GM19351 (cell line): ENCODE data around the gene NOTO.
"Not testable (repeated sequence)": the region's sequence is repeated elsewhere in the genome, so short reads cannot be mapped to it uniquely, and the experiment has no call there.

Source experiments
- ATAC-seq: cut with Tn5 transposase; IDR thresholded peaks from one replicate; pipeline ENCODE4 v1.9.1; 2021; ENCODE audit warnings: mild to moderate bottlenecking, moderate library complexity; ENCODE audit not compliant: unreplicated experiment

The NOTO gene

DNA sequence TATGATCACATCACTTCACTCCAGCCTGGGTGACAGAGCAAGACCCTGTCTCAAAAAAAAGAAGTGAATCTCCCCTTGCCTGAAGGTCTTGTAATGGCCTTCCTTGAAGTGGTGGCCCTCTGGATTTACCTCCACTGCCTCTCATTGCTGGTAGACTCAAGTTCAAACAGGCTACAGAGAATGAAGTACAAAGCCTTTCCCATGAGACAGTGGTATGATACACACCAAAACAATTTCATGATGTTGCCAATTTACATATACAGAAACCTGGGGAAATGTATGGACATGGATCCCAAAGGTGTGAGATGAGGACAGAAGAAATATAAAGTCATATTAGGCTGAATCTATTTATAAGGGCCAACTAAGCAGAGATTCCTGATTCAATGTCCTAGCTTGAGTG lies 4.8 kb upstream of the NOTO start:
- ATAC-seq = no peak

DNA sequence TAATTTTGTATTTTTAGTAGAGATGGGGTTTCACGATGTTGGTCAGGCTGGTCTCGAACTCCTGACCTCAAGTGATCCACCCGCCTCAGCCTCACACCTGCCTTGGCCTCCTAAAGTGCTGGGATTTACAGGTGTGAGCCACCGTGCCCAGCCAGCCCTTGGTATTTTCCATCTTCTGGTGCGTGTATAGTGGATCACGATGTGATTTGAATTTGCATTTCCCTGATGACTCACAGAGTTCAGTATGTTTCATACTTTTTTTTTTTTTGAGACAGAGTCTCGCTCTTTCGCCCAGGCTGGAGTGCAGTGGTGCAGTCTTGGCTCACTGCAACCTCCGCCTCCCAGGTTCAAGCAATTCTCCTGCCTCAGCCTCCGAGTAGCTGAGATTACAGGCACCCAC lies 2.1 kb upstream of the NOTO start:
- not testable (repeated sequence) for ATAC-seq

DNA sequence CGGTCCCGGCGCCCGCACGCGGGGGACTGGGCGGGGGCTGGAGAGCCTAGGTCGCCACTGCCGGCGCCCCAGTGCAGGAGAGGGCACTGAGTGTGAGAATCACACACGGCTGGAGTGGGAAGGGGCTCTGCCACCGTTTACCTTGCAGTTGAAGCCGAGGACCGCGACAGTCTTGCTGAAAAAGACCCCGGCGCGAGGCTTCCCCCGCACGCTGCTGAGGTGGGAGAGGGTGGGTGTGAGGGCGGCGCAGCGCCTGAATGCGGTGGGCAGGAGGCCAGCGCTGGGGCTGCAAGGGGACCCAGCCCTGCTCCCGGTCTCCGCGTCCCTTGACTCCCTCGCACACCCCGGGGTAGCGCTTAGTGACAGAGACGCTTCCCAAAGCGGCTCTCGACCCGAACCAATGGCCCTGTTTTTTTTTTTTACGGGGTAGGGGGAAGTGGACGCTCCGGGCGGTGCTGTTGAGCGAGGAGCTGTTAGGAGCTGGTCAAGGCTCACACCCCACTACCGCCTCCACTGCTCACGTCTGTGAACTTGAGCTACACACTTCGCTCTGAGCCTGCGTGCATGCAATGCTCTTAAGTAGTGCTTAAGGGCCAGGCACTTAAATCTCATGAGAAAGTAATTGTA lies 794 bp downstream of the NOTO start:
- no peak for ATAC-seq

GRCh38 chr2:73205611-73206010 lies 3.2 kb downstream of the NOTO start:
- ATAC-seq = no peak

- no peak for ATAC-seq
Measured at GRCh38 chr2:73208258-73208657, 5.9 kb downstream of the NOTO start.

DNA sequence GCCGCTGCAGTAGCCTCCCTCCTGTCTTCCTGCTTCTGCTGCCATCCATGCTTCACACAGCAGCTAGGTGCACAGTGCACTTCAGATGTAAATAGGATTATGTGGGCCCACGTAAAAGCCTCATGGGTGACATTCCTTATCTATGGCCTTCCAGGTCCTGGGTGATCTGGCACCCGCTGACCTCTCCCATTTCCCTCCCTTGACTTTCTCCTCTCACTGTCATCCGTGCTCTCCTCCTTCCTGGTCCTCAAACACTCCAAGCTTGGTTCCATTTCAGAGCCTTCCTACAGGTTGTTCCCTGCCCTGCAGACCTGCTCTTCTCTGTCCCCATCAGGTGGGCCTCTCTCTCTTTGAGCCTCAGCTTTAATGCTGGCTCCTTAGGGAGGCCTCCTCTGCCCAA lies 7.6 kb downstream of the NOTO start:
- no peak for ATAC-seq

- ATAC-seq = no peak
Measured at GRCh38 chr2:73210696-73211095, 8.3 kb downstream of the NOTO start.

DNA sequence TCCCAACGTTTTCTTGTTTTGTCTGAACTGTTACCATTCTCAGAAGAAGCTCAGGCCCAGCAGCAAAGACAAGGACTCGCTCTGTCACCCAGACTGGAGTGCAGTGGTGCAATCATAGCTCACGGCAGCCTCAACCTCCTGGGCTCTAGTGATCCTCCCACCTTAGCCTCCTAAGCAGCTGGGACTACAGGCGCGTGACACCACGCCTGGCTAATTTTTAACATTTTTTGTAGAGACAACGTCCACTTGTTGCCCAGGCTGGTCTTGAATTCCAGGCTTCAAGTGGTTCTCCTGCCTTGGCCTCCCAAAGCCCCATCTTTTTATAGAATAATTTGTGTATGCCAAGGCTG lies 9.7 kb downstream of the NOTO start:
- ATAC-seq = no peak

DNA sequence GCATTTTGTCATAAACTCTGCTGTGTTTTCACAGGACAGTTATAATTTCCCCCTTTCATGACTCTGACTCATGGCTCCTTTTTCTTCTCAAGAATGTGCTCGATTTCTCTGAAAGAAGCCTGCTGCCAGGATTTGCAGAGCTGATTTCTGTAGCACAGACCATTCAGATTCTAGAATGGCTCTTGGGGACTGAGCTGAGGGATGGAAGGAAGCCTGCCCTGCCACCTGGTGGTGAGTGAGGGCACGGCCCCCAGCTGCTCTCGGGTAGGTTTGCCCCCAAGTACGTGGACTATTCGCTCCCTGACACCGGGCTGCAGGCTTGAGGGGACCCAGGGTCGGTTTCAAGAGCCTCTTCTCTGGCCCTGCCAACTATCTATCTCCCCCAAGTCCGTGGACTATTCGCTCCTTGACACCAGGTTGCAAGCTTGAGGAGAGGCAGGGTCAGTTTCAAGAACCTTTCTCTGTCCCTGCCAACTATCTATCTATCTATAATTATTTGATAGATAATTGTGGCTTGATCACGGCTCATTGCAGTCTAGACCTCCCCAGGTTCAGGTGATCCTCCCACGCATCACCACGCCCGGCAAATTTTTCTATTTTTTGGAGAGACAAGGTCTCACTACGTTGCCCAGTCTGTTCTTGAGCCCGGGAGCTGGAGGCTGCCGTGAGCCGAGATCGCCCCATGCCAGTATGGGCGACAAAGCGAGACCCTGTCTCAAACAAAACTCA lies 10.2 kb downstream of the NOTO start:
- peak; percentile 78 for ATAC-seq

- ATAC-seq = peak; percentile 85
Measured at GRCh38 chr2:73214120-73215035, 12.0 kb downstream of the NOTO start, which contains the start of gene SMYD5. SMYD5 (plus strand) TSS chr2:73214245; CDS start chr2:73214267, 22 bp downstream.

GRCh38 chr2:73215254-73215653 lies 12.9 kb downstream of the NOTO start:
- no peak for ATAC-seq

DNA sequence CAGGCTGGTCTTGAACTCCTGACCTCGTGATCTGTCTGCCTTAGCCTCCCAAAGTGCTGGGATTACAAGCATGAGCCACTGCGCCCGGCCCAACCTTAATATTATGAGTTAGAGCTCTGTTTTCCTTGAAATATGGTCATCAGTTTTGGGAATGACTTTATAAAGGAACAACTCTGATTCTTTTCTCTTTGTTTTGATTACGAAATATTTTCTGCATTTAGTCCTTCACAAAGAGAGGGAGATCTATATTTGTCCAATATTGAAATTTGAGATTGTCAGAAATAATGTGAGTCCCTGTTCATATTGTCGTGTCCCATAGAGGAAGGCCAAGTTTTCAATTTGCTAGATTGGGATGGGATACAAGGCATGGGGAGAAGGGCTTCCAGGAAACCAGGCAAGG lies 14.8 kb downstream of the NOTO start:
- no peak for ATAC-seq

DNA sequence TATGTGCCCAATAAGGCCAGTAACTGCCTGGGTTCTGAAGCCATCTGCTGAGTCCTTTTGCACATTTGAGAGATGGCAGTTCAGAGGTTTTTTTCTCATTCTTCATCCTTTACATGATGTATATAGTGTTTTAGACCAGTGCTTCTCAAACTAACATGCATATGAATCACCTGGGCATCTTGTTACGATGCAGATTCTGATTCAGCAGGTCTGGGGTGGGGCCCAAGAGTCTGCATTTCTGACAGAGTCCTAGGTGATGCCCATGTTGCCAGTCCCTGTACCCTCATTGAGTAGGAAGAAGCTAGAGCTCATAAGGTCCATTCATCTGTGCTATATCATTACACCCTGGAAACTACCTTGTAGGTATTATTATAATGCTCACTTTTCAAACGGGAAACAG lies 15.5 kb downstream of the NOTO start:
- no peak for ATAC-seq

- ATAC-seq = no peak
Measured at GRCh38 chr2:73218298-73218697, 15.9 kb downstream of the NOTO start.

- no peak for ATAC-seq
Measured at GRCh38 chr2:73223821-73224220, 21.4 kb downstream of the NOTO start.

GRCh38 chr2:73225513-73226360 lies 23.4 kb downstream of the NOTO start:
- ATAC-seq = no peak

DNA sequence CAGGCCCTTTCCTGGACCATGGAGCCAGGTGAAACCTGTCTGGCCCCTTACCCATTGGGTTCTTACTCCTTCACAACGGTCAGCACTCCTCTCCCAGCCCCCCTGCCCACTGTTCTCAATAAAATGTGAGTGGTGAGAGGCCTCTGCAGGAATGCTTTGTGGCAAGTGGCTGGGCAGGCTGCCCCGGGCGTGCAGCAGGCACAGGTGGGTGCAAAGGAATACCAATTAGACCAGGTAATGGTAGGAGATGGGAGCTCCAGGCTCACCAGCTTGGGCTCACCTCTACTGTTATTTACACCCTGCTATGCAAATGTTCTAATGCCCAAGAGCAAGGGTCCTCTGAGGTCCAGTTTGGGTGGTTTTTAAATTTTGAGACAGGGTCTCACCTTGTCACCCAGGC lies 24.7 kb downstream of the NOTO start:
- no peak for ATAC-seq

GRCh38 chr2:73228631-73229030 lies 26.3 kb downstream of the NOTO start:
- no peak for ATAC-seq

- no peak for ATAC-seq
Measured at GRCh38 chr2:73232403-73233153, 30.2 kb downstream of the NOTO start.
